Measurements from ENCODE around the gene TMEM35B.
"Not testable (repeated sequence)": the region's sequence is repeated elsewhere in the genome, so short reads cannot be mapped to it uniquely, and the experiment has no call there.

TMEM35B gene

GRCh38 chr1:34973326-34973725 lies 11.8 kb downstream of the TMEM35B start:
- no peak overlapping the region for H3K4me3 ChIP-seq (ENCODE audit: control insufficient read depth, low read depth, low read length)
- TF ChIP-seq CTCF (IDR thresholded peaks at IDR 0.05; ENCODE audit: control insufficient read depth, insufficient read depth, low read depth, low read length, missing control alignments): no peak
- no peak for DNase-seq (ENCODE audit: low read depth)

GRCh38 chr1:34970829-34971228 lies 14.3 kb downstream of the TMEM35B start:
- no peak for TF ChIP-seq CTCF (IDR thresholded peaks at IDR 0.05; ENCODE audit: control insufficient read depth, insufficient read depth, low read depth, low read length, missing control alignments)
- H3K4me3 ChIP-seq (ENCODE audit: control insufficient read depth, low read depth, low read length): no peak overlapping the region
- DNase-seq (ENCODE audit: low read depth): no peak

GRCh38 chr1:34970220-34970735 lies 14.9 kb downstream of the TMEM35B start:
- H3K4me3 ChIP-seq (ENCODE audit: control insufficient read depth, low read depth, low read length): no peak overlapping the region
- DNase-seq (ENCODE audit: low read depth): no peak
- TF ChIP-seq CTCF (IDR thresholded peaks at IDR 0.05; ENCODE audit: control insufficient read depth, insufficient read depth, low read depth, low read length, missing control alignments): no peak

- not testable (repeated sequence) for H3K4me3 ChIP-seq (ENCODE audit: control insufficient read depth, low read depth, low read length)
These were observed 16.9 kb downstream of the TMEM35B start for GRCh38 chr1:34968297-34968696.

GRCh38 chr1:34967672-34968071 lies 17.5 kb downstream of the TMEM35B start:
- H3K4me3 ChIP-seq (ENCODE audit: control insufficient read depth, low read depth, low read length); DNase-seq (ENCODE audit: low read depth): not testable (repeated sequence)

More at GRCh38 chr1:34968297-34968696, 16.9 kb downstream of the TMEM35B start:
- not testable (repeated sequence) for DNase-seq (ENCODE audit: low read depth)

GRCh38 chr1:34965597-34965996 lies 19.6 kb downstream of the TMEM35B start:
- DNase-seq (ENCODE audit: low read depth): no peak
- TF ChIP-seq CTCF (IDR thresholded peaks at IDR 0.05; ENCODE audit: control insufficient read depth, insufficient read depth, low read depth, low read length, missing control alignments): no peak
- no peak overlapping the region for H3K4me3 ChIP-seq (ENCODE audit: control insufficient read depth, low read depth, low read length)

GRCh38 chr1:34950428-34950827 lies 34.7 kb downstream of the TMEM35B start:
- no peak for TF ChIP-seq CTCF (IDR thresholded peaks at IDR 0.05; ENCODE audit: control insufficient read depth, insufficient read depth, low read depth, low read length, missing control alignments)

GRCh38 chr1:34948739-34949138 lies 36.4 kb downstream of the TMEM35B start:
- not testable (repeated sequence) for H3K4me3 ChIP-seq (ENCODE audit: control insufficient read depth, low read depth, low read length); DNase-seq (ENCODE audit: low read depth)

More at GRCh38 chr1:34950428-34950827, 34.7 kb downstream of the TMEM35B start:
- no peak overlapping the region for H3K4me3 ChIP-seq (ENCODE audit: control insufficient read depth, low read depth, low read length)
- no peak for DNase-seq (ENCODE audit: low read depth)

- not testable (repeated sequence) for DNase-seq (ENCODE audit: low read depth); H3K4me3 ChIP-seq (ENCODE audit: control insufficient read depth, low read depth, low read length)
These were observed 37.4 kb downstream of the TMEM35B start for GRCh38 chr1:34947641-34948314.
